HG03135 (cell line): ENCODE measurements around the gene ARL6IP4.

Source experiments
- ATAC-seq: cut with Tn5 transposase; IDR thresholded peaks from one replicate; pipeline ENCODE4 v1.9.1; 2021; ENCODE audit warnings: mild to moderate bottlenecking, moderate library complexity; ENCODE audit not compliant: unreplicated experiment

The ARL6IP4 gene

GRCh38 chr12:122989874-122990419, 9.5 kb downstream of the ARL6IP4 start:
- ATAC-seq: no peak

- ATAC-seq: no peak
Measured at GRCh38 chr12:122990561-122990960, 10.1 kb downstream of the ARL6IP4 start.

GRCh38 chr12:122990961-122991622, 10.6 kb downstream of the ARL6IP4 start:
- no peak for ATAC-seq

GRCh38 chr12:122991623-122992275, 11.3 kb downstream of the ARL6IP4 start:
- no peak for ATAC-seq

GRCh38 chr12:122992386-122992785, 11.9 kb downstream of the ARL6IP4 start:
- no peak for ATAC-seq

GRCh38 chr12:122994140-122994675, 13.7 kb downstream of the ARL6IP4 start:
- ATAC-seq: no peak

- ATAC-seq: no peak
Measured at GRCh38 chr12:122994781-122995502, 14.5 kb downstream of the ARL6IP4 start.

GRCh38 chr12:122995503-122996187, 15.2 kb downstream of the ARL6IP4 start:
- no peak for ATAC-seq

- ATAC-seq: no peak
Measured at GRCh38 chr12:122996188-122996601, 15.7 kb downstream of the ARL6IP4 start.

GRCh38 chr12:122996621-122997342, 16.3 kb downstream of the ARL6IP4 start:
- no peak for ATAC-seq

- ATAC-seq: no peak
Measured at GRCh38 chr12:122997343-122998250, 17.1 kb downstream of the ARL6IP4 start.

- ATAC-seq: no peak
Measured at GRCh38 chr12:122998316-122998715, 17.8 kb downstream of the ARL6IP4 start.

GRCh38 chr12:122999196-122999946, 18.9 kb downstream of the ARL6IP4 start:
- no peak for ATAC-seq

GRCh38 chr12:122999986-123000420, 19.5 kb downstream of the ARL6IP4 start:
- no peak for ATAC-seq

GRCh38 chr12:123000578-123000977, 20.1 kb downstream of the ARL6IP4 start:
- no peak for ATAC-seq

GRCh38 chr12:123001464-123001863, 21.0 kb downstream of the ARL6IP4 start:
- ATAC-seq: no peak

GRCh38 chr12:123003257-123003656, 22.8 kb downstream of the ARL6IP4 start:
- ATAC-seq: no peak

GRCh38 chr12:123004287-123004686, 23.8 kb downstream of the ARL6IP4 start:
- ATAC-seq: no peak
